GM18858 (cell line): ENCODE measurements around the gene DMWD.

Experiments used
- ATAC-seq: cut with Tn5 transposase; IDR thresholded peaks from one replicate; pipeline ENCODE4 v1.9.1; 2021; ENCODE audit not compliant: unreplicated experiment

Gene DMWD, protein sequence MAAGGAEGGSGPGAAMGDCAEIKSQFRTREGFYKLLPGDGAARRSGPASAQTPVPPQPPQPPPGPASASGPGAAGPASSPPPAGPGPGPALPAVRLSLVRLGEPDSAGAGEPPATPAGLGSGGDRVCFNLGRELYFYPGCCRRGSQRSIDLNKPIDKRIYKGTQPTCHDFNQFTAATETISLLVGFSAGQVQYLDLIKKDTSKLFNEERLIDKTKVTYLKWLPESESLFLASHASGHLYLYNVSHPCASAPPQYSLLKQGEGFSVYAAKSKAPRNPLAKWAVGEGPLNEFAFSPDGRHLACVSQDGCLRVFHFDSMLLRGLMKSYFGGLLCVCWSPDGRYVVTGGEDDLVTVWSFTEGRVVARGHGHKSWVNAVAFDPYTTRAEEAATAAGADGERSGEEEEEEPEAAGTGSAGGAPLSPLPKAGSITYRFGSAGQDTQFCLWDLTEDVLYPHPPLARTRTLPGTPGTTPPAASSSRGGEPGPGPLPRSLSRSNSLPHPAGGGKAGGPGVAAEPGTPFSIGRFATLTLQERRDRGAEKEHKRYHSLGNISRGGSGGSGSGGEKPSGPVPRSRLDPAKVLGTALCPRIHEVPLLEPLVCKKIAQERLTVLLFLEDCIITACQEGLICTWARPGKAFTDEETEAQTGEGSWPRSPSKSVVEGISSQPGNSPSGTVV

DNA sequence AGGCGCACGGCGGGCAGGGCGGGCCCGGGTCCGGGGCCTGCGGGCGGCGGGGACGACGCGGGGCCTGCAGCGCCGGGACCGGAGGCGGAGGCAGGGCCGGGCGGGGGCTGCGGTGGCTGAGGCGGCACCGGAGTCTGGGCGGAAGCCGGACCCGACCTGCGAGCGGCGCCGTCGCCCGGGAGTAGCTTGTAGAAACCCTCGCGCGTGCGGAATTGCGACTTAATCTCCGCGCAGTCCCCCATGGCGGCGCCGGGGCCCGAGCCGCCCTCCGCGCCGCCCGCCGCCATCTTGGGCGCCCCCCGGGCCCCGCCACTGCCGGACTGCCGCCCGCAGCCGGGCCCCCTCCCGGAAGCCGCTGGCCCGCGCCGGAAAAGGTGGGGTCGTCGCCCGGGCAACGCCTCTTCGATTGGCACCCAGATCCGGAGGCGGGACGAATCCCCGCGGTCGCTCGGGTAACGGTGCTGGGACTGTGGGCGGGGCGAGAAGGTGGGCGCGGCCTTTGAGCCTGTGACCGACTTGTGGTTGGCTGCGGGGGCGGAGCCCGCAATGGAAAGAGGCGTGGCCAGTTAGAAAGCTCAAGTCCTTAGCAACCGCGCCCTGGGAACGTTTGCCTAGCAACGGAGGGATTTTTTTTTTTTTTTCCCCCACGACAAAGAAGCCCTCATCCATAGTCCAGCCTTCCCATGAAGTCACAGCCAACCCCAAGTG is at the start of gene DMWD:
Gene DMWD (minus strand): TSS at position 376 of the 708 bp plus-strand sequence. CDS start 89 bp downstream, at position 287.
- ATAC-seq = peak; percentile 57

DNA sequence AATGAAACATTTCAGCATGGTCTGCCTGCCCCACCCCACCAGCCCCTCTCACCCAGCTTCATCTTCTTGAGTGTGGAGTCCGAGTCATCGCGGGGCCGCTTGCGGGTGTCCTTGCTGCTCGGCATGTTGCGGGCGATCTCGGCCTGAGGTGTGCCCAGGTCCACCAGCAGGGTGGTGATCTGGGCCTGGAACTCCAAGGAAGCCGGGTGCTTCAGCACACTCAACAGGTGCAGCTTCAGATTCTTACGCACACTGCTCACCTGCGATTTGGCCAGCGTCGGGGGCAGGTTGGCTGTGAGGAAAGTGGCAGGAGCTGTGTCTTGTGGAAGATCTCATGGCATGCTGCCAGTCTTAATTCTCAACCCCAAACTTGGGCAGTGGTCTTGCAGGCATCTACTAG is 49.6 kb upstream of the DMWD start:
- no peak for ATAC-seq

DNA sequence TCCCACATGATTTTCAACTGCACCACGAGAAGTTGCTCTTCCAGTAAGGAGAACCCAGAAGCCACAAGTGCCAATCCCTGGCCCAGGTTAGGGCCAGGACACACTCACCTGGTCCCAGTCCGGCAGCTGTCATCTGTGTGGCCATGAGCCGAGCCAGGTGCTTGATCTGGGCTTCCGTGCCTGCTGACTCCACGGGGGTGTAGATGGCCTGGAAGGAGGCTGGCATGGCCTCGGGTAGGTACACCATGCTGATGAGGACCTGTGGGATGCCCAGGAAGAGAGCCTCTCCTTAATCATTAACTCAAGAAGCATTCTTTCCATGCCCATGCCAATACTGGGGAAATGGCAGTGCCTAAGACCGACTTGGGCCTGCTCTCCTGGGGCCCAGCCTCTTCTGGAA is 42.3 kb upstream of the DMWD start:
- ATAC-seq = no peak

DNA sequence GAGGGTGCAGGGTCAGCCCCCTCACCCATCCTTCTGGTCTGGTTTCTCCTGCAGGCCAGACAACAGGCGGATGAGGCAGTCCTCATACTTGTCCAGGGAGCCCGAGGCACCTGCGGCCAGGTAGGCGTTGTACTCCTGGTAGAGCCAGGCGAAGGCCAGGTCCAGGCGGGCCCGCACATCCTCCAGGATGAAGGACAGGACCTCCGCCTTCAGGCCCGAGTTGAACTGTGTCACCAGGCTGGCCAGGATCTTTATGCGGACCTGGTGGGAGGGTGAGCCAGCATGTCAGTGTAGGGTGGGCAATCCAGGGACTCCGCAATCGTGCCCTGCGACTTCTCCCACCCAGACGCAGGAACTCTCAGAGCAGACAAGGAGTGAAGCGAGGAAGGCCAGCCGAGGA is 36.3 kb upstream of the DMWD start:
- no peak for ATAC-seq

DNA sequence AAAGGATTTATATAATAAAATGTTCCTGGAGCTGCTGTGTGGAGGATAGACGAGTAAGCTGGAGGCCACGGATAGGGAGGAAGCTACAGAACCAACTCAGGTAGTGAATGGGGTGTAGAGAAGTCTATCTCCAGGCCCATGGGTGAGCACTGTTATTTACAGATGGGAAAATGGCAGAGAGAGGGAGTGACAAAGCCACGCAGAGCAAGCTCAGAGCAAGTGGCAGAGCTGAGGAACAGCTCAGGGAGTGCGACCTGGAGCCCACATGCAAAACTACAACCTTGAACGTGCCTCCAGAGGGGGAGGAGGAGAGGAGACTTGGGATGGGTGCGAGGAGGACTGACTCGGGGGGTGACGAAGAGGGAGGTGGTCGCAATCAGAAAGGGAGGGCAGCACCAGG is 35.9 kb upstream of the DMWD start:
- no peak for ATAC-seq

DNA sequence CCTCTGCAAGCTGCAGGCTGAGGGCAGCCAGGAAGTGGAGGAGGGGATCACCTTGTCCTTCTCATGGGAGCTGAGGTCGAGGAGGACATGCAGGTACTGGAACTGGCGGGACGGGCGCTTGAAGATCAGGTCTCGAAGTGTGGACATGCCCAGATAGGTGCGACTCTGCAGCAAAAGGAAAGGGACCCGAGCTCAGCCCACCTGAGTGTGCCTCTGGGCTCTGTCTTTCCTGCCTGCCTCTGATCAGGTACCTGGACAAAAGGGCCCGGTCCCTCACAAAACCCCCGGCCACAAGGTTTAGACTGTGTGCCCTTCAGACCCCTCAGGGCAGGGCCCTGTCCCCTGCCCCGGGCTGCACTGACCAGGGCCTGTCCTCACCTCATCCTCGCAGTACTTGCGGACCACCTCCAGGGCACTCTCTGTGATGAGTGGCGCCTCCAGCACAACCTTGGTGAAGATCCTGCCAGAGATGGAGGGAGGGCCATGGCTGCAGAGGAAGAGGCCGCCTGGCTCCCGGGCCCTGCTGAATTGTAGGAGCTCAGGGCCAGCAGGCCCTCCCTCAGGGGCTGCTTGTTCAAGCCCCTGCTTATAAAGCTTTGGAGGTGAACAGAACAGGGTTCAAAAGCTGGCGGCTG is 34.9 kb upstream of the DMWD start:
- no peak for ATAC-seq

DNA sequence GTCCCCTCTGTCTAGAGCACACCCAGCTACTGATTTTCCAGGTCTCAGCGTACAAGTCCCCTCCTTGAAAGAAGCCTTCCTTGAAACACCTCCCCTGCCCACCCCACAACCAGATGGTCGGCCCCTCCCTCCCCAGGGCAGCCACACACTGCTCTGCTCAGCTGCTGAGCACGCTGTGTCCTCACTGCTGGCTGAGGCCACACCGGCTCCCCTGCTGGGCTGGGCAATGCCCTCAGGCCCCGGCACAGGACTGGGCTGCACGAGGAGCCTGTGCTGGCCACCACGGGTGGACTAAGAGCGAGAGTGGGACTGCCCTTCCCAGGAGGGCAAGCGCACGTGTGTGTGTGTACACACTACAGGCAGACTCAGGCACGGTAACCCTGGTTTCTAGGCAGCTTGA is 34.3 kb upstream of the DMWD start:
- no peak for ATAC-seq

DNA sequence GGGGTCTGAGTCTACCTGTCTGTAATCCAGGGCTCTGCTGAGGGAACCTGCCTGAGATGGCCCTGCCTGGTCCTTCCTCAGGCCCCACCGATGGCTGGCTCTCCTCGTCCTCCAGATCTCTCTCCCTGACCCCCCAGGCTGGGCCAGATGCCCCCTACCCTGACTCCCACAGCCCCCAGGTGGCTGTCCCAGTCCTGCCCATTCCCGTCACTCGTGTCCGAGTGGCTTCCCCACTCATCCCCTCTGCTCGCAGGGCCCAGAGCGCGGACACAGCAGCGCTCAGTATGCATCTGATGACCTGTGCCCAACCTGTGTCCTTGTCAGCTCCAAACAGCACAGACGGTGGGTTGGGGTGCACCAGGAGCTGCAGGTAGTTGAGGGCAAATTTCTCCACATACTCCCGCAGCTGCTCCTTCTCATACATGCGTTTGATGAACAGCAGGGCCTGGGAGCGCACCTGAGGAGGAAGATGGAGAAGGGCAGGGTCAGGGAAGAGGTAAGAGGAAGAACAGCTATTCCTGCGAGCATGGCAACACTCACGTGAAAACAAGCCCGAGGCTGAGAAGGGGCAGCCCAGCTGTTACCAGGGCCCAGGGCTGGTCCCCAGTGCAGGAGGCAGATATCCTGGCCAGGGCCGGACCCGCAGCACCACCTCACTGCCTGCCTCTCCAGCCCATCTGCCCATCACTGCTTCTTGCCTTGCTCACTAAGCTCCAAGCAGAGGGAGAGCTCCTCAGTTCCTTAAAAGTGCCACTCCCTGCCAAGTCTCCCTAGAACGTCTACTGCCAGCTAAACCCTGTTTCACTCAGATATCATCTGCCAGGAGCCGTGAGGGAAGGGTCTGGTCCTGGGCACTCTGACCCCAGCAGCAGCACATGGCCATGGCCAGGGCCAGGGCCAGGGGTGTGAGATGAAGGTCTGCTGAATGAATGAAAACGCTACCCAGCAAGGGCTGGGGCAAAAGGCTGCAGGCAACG is 33.6 kb upstream of the DMWD start:
- ATAC-seq = no peak

DNA sequence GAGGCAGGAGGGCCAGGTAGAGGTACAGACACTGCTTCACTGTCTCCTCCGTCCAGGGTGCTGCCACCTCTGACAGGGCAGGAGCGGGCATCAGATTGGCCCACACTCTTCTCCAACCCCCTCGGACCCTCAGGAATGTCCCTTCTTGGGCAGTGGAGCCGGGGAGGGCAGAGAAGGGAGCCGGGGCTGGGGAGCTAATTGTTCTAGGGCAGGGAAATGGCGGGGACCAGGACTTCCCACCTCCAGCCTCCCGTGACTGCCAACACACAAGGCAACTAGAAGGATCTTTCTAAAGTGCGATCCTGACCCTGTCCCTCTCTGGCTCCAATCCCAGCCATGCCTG is 32.6 kb upstream of the DMWD start:
- ATAC-seq = no peak

DNA sequence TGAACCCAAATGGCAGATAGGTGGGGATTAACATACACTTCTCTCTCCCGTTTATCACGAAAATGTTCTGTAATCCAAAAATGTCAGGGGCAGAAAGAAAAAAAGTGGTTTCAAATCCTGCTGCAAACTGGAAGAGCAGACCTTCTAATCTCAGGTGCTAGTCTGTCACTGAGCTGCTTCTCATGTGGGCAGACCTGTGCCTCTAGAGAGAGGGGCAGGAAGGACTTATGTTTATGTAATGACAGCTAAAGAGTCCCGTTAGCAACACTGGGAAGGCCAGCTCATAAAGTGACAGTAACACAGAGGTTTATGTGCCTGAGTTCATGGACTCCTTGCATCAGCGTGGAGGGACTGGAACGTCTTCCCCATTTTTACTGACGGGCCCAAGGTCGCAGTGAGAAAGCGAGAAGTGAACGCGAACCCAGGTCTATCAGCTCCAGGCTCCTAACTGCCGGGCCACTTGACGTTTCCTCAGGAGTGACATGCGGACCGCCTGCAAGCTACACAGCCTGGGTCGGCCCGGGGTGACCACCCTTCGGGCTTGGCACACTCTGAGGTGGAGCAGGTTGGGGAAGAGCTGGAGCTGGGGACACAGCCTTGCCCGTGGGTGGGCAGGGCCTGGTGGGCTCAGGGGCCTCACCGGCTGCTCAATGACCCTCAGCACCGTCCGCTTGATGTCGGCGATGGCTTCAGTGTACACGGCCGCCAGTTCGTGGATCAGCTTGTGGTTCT is 32.1 kb upstream of the DMWD start:
- ATAC-seq = no peak

DNA sequence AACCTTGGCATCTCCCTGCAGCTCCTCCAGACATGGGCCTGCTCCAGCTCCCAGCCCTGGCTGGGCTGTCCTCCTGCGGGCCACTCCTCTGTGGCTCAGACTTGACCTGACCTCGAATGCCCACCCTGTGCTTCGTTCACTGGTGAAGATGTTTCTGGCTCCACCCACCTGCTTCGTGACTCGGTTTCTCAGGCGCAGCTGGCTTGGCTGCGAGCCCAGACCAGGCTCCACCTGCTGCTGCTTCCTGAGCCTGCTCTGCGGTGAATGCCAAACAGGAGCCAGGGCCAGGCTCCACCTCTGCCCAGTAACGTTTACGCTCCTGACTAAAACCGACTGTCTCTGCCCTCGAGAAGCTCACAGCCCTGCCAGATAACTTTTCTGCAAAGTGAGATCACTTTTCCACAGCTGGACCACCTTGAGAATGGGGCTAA is 31.4 kb upstream of the DMWD start:
- no peak for ATAC-seq

DNA sequence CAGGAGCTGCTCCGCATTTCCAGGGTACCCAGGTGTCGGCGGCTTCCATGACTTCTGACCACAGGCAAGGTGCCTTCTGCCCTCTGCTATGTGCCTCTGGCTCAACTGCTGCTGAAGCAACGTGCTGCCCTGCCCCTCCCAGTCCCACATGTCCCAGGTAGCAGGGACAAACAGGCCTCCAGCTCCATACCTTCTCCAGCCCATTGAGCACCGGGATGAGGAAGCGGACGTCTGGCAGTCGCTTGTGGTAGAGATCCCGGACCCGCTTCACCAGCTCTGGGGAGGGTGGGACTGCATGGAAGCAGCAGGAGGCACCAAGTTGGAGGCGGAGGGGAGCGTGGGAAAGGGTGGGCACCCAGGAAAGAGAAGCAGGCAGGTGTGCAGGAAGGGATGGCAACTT is 30.5 kb upstream of the DMWD start:
- ATAC-seq = no peak

DNA sequence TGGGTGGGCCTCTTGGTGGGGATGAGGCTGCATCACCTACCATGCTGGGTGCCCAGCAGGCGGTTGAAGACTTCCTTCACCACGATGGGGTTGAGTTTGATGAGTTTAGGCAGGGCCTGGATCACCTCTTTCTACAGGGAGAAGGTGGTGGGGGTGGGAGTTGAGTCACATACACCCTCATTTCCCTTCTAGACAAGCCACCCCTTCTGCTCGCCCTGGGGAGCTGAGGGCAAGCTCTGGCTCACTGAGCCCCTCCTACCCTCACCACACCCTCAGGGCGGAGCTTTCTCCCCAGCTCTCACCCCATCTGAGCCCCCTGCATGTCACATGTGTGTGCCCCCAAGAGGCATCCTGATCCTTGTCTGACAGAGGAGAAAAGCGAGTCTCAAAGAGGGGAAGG is 30.1 kb upstream of the DMWD start:
- ATAC-seq = no peak

DNA sequence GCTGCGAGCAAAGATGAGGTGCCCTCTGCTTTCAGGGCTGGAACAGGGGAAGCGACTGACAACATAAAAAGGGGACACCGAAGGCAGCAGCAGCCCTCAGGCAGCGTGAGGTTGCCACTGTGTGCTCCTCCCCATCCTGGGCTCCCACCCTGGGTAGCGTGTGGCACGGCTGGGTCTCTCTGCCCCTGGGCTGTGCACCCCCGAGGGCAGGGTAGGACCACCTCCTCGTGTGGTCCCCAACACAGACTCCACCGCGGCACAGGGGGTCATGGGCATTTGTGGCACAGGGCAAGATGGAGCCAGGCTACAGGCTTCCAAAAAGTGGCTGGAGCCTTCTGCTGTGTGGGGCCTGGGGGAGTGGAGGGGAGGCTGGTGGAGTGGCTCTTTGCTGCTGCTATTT is 28.9 kb upstream of the DMWD start:
- no peak for ATAC-seq

DNA sequence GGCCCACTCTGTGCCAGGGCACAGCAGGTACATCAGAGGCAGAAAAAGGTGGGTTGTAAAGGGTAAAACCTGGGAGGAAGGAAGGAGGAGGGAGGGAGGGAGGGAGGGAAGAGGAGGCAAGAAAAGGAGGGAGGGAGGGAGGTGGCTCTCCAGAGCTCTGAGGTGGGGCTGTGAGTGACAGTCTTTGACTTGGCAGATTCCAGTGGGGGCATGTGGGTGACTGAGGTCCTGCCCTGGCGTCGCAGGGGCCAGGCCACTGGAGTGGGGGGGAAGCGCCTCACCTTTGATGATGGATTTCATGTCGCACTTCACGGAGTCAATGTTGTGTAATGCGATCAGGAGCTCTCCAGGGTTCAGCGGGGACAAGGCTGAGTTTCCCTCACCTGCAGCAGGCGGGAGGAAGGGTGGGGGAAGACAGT is 28.5 kb upstream of the DMWD start:
- ATAC-seq = no peak

DNA sequence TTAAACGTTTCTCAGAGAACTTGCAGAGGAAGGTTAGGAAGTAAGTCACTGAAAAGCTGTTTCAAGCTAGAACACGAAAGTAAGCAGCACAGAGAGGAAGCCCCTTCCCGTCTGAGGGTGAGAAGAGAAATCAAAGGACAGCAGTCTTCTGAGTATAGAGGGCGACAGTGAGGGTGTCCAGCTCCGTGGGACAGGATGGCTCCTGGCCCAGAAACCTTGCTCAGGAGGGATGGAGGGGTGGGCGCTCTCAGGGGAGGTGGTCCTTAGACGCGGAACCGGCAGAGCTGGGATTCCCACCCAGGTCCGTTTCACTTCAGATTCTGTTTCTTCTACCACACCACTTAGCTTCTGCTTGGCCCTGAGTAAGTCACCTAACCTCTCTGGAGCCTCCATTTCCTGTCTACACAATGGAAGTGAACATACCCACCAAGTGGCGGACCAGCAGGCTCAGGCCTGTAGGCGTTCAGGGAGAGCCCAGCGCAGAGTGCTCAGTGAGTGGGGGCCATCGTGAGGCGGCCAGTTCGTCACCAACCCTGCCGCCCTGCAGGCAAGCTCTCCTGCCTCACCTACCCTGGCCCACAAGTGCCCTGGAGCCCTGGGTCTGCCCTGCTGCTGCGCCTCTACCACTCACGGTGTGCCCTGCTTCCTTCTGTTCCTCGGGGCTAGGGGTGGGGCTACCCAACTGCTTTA is 27.9 kb upstream of the DMWD start:
- ATAC-seq = no peak

DNA sequence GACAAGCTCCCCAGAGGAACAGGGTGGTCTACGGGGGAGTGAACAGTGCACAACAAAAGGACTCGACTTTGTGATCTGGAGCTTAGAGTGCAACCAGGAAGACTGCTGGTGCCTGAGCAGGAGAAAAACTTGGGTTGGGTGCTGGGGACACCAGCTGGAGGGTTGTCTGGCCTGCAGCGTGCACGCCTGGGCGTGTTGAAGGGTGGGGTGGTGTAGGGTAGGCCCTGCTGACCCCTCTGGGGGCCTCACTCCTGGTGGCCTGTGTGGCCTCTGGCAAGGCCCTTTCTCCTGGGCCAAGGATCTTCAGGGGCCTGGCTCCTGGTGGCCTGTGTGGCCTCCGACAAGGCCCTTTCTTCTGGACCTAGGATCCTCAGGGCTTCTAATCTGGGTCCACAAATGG is 27.1 kb upstream of the DMWD start:
- ATAC-seq = no peak

DNA sequence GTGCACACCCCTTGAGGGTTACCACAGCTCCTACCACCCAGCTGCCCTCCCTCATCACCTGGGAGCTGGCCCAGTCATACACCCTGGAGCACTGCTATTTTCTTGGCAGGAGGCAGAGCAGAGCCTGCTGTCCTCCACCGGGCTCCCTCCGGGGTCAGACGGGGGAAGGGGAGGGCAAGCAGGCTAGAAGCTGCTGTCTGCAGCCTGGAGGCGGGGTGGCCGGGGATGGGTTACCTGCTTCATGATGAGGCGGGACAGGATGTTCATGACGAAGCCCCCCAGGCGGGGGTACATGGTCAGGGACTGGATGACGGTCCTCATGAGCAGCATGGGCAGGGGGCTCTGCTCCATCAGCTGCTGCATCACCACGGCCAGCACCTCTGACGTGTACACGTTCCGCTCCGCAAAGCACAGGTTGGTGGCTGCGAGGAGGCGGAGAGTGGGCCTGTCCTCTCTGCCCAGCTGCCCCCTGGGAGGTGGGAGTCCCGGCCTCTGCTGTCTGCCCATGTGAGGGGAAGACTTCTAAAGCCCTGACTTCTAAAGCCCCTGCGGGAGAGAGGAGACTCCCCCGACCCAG is 25.2 kb upstream of the DMWD start:
- ATAC-seq = no peak
